Measurements from ENCODE around the gene ZNF613.

ZNF613 gene

DNA sequence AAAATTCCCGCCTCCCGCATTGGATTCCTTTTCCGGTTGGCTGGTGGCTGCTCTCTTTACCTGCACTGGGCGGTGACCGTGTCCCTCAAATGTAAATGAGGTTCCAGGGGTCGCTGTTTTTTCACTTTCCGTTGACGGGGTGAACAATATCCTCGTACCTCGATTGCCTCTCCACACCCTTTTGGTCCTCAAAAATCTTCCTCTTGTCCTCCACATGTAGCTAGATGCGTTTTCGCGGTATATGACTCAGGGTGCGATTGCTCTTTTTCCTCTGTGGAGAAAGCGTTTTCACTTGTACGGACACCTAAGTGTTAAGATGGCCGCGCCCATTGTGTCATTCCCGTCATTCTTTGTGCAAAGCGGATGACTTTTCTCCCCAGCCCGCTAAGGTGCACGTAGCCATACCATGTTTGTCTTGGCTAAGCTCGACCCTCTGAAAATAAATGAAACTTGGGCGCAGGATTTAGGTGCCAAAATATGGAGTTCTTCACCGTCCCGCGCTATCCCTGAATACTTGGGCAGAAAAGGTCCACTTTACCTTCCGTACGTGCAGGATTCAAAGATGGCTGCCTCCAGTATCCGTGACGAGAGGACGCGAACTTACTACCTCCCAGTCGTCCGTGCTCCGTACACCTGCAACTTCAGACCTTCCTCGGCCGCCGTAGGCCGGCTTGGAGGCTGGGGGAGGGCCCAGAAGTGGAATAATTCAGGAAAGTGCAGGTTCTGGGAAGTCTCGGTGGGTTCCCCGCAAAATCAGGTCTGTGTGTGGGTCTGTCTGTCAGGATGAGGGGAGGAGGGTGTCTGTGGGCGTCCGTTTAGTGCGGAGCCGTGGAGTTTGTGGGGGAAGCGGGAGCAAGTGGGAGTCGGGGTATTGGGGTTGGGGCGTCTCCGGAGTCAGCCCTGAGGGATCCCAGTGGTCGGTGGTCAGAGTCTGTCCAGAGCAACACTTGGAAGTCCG is at the start of gene ZNF613:
Gene ZNF613, plus strand, starts transcription at position 689 of the 958 bp plus-strand sequence. CDS start 8,749 bp downstream, outside the sequence.
- TF ChIP-seq, protein P1, sequence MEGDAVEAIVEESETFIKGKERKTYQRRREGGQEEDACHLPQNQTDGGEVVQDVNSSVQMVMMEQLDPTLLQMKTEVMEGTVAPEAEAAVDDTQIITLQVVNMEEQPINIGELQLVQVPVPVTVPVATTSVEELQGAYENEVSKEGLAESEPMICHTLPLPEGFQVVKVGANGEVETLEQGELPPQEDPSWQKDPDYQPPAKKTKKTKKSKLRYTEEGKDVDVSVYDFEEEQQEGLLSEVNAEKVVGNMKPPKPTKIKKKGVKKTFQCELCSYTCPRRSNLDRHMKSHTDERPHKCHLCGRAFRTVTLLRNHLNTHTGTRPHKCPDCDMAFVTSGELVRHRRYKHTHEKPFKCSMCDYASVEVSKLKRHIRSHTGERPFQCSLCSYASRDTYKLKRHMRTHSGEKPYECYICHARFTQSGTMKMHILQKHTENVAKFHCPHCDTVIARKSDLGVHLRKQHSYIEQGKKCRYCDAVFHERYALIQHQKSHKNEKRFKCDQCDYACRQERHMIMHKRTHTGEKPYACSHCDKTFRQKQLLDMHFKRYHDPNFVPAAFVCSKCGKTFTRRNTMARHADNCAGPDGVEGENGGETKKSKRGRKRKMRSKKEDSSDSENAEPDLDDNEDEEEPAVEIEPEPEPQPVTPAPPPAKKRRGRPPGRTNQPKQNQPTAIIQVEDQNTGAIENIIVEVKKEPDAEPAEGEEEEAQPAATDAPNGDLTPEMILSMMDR (IDR thresholded peaks at IDR 0.05; ENCODE audit: extremely low read depth, insufficient read depth, missing control alignments), result peak; percentile 10
- in situ Hi-C loops (cut with MboI; ENCODE audit: low pct_unique_long_range_greater_than_20kb, low sequenced_read_pairs, unreplicated experiment), result no loop called here
- DNase-seq (ENCODE audit: low spot score), result peak; percentile 86

DNA sequence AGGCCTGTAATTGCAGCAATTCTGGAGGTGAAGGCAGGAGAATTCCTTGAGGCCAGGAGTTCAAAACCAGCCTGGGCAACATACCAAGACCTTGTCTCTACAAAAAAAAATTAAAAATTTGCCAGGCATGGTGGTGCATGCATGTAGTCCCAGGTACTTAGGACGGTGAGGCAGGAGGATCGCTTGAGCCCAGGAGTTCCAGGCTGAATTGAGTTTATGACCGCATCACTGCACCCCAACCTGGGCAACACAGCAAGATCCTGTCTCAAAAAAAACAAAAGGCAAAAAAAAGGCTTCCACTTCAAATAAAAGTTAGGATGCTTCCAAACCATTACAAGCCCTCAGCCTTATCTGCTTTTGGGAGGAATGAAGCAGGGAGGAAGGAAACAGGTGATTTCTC is 44.8 kb upstream of the ZNF613 start:
- in situ Hi-C loops (cut with MboI; ENCODE audit: low pct_unique_long_range_greater_than_20kb, low sequenced_read_pairs, unreplicated experiment), result no loop called here
- no peak for DNase-seq (ENCODE audit: low spot score)
- TF ChIP-seq, protein P1 (IDR thresholded peaks at IDR 0.05; ENCODE audit: extremely low read depth, insufficient read depth, missing control alignments), result no peak

DNA sequence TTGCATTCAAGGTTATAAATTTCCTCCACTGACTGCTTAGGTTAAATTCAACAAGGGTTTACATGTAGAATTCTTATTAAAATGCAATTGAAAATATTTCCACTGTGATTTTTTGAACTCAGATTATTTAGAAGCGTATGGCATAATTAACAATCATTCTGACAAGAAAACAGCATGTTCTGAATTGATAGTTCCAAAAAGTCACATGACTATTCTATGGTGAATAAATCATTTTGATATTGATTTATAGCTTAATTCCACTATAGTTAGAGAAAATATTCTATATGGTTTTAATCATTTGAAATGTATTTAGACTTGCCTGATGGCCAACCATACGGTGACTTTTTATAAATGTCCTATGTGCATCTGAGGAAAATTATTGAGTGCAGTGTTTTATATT is 42.6 kb upstream of the ZNF613 start:
- TF ChIP-seq, protein P1 (IDR thresholded peaks at IDR 0.05; ENCODE audit: extremely low read depth, insufficient read depth, missing control alignments), result no peak
- no peak for DNase-seq (ENCODE audit: low spot score)
- in situ Hi-C loops (cut with MboI; ENCODE audit: low pct_unique_long_range_greater_than_20kb, low sequenced_read_pairs, unreplicated experiment), result no loop called here

DNA sequence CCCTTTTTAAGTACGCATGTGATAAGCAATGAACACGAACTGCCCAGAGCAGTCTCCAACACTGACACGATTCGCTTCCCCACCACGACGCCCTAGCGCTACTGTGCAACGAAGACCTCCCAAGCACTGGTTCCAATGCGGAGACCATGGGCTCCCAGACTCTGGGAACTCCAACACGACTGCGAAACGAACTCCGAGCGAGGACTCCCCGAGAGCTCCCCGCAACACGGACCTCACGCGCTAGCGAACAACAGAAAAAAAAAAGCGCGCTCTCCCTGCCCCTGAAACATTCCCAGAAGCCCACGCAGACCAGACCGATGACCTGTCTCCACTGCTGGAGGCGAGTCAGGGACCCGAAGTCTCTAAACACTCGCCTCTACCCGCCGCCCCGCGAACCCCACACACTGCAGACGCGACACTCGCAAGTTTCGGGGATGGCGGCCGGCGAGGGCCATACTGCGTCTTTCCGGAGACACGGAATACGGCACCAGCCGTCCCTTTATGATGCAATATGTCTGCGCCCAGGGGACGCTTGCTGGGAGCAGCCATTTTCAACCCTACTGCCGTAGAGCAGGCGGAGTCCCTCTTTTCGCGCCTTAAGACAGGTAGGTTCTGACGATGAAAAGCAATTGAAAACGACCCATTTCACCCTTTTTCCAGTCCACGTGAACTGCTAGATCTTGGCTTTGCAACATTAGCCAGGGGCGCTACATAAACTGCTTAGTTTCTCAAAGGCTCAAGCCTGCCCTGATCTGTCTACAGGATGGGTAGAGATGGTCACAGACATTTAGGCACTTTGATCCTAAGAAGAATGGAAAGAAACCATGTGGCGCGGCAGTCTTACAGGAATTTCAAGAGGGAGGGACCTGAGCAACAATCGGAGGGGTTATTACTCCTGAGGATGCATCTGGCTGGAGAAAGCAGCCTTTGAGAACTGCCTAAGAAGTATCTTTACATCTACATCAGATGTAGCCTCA is 39.5 kb upstream of the ZNF613 start, which contains the start of gene ZNF577:
Gene ZNF577, minus strand, starts transcription at position 430 of the 977 bp plus-strand sequence. CDS start 7,569 bp downstream, outside the sequence.
- in situ Hi-C loops (cut with MboI; ENCODE audit: low pct_unique_long_range_greater_than_20kb, low sequenced_read_pairs, unreplicated experiment), result no loop called here
- peak; percentile 43 for DNase-seq (ENCODE audit: low spot score)
- TF ChIP-seq, protein P1 (IDR thresholded peaks at IDR 0.05; ENCODE audit: extremely low read depth, insufficient read depth, missing control alignments), result no peak

DNA sequence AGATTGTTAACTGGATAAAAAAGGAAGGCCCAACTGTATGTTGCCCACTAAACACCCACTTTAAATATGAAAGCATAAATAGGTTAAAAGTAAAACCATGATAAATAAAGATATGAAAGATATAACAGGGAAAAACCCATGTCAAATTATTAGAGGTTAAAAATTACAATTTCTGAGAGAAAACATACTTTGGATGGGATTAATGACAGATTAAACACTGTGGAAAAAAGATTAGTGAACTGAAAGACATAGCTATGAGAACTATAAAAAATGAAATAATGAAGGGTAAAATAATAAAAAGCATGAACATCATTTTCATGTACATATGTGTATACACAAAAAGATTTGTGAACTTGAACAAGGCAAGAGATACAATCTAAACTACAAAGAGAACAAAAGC is 37.3 kb upstream of the ZNF613 start:
- DNase-seq (ENCODE audit: low spot score), result no peak
- in situ Hi-C loops (cut with MboI; ENCODE audit: low pct_unique_long_range_greater_than_20kb, low sequenced_read_pairs, unreplicated experiment), result no loop called here
- TF ChIP-seq, protein P1 (IDR thresholded peaks at IDR 0.05; ENCODE audit: extremely low read depth, insufficient read depth, missing control alignments), result no peak

DNA sequence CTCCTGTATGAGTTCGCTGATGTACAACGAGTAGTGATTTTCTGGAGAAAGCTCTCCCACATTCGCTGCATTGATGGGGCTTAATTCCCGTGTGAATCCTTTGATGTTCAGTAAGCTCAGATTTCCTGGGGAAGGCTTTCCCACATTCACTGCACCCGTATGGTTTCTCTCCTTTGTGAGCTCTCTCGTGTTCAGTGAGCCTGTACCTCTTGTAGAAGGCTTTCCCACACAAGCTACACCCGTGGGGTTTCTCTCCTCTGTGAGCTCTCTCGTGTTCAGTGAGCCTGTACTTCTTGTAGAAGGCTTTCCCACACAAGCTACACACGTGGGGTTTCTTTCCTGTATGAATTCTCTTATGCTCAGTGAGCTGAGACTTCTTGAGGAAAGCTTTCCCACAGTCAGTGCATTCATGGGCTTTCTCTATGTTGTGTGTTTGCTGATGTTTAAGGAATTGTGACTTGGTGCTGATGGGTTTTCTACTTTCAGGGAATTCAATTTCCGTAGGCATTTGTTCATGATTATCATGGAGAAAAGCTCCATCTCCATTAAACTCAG is 36.0 kb upstream of the ZNF613 start:
- DNase-seq (ENCODE audit: low spot score), result no peak
- TF ChIP-seq, protein P1 (IDR thresholded peaks at IDR 0.05; ENCODE audit: extremely low read depth, insufficient read depth, missing control alignments), result no peak
- in situ Hi-C loops (cut with MboI; ENCODE audit: low pct_unique_long_range_greater_than_20kb, low sequenced_read_pairs, unreplicated experiment), result no loop called here

Measured in GM13977 (cell line).